MCF 10A (cell line): Measurements from ENCODE around the gene KRT40. TPM values are rescaled to one million over a fixed set of nuclear protein-coding genes. Genes with fewer than 3 reads are reported as not detected.
A peak's percentile ranks its signal among the peaks of the same experiment; 100 is the strongest.

Experiments
- BruUV-seq: library from RNA; stranded (reverse); fragments of 400-500 nt; replicated peaks from 2 replicates; lab custom pipeline; 2021; lab: Mats Ljungman, UMichigan
- CTCF ChIA-PET: fragments of 300-600 bp; sonication (Branson Sonifier 250); formaldehyde crosslinking; extraction: SDS; loops from one replicate; lab custom pipeline; 2021; ENCODE audit warnings: antibody characterized with exemption, inconsistent platforms; lab: Yijun Ruan, JAX
- POLR2A ChIA-PET: fragments of 300-600, 350-650 bp; sonication (Branson Sonifier 250); formaldehyde crosslinking; extraction: SDS; loops from one replicate; lab custom pipeline; 2020; ENCODE audit warnings: antibody characterized with exemption, inconsistent platforms; lab: Yijun Ruan, JAX
- DNase-seq: peaks from one replicate; pipeline ENCODE4 v3.0.0-alpha.2; 2018; ENCODE audit not compliant: unreplicated experiment
- H3K27ac Mint-ChIP-seq: one replicate; pipeline ENCODE4 v1.8.0; 2022; ENCODE audit warnings: mild to moderate bottlenecking, low read depth, mixed read lengths; ENCODE audit not compliant: unreplicated experiment
- H3K27me3 Mint-ChIP-seq: one replicate; pipeline ENCODE4 v1.8.0; 2022; ENCODE audit warnings: mixed read lengths; ENCODE audit not compliant: insufficient read depth, unreplicated experiment
- H3K36me3 Mint-ChIP-seq: one replicate; pipeline ENCODE4 v1.8.0; 2022; ENCODE audit warnings: mild to moderate bottlenecking, moderate library complexity, mixed read lengths; ENCODE audit not compliant: insufficient read depth, unreplicated experiment
- H3K4me1 Mint-ChIP-seq: one replicate; pipeline ENCODE4 v1.8.0; 2022; ENCODE audit warnings: mixed read lengths; ENCODE audit not compliant: insufficient read depth, unreplicated experiment
- H3K4me3 Mint-ChIP-seq: one replicate; pipeline ENCODE4 v1.8.0; 2022; ENCODE audit warnings: mild to moderate bottlenecking, moderate library complexity, mixed read lengths; ENCODE audit not compliant: unreplicated experiment
- H3K9me3 Mint-ChIP-seq: one replicate; pipeline ENCODE4 v1.8.0; 2022; ENCODE audit warnings: mixed read lengths; ENCODE audit not compliant: unreplicated experiment
- intact Hi-C: fragments of 100-400 bp; cut with micrococcal nuclease; formaldehyde crosslinking; loops from 2 replicates; pipeline ENCODE4 v1.14.1; 2022
- total RNA-seq: library from RNA; stranded (reverse); gene quantifications from 2 replicates; pipeline ENCODE4 v1.2.3, GENCODE V29; 2022
- TF ChIP-seq, protein P1 (sequence below): fragments of 200-600 bp; IDR thresholded peaks from one replicate; pipeline ENCODE4 v1.8.0; 2022; ENCODE audit warnings: antibody characterized with exemption, mild to moderate bottlenecking; ENCODE audit not compliant: unreplicated experiment

KRT40 gene
- total RNA-seq, 1 experiment from 2014 or later = not detected

DNA sequence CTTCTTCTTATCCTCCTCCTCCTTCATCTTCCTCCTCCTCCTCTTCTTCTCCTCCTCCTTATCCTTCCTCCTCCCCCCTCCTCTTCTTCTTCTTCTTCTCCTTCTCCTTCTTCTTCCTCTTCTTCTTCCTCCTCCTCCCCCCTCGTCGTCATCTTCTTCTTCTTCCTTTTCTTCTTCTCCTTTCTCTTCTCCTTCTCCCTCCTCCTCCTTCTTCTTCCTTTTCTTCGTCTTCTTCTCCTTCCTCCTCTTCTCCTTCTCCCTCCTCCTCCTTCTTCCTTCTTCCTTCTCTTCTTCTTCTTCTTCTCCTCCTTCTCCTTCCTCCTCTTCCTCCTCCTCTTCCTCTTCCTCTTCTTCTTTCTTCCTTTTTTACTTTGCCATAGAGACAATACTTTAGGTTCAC lies 41.6 kb downstream of the KRT40 start:
- BruUV-seq = no TSS peak
- ChIA-PET POLR2A (no interaction called here), CTCF (interaction anchor here (1.4 kb wide), 1 partner anchor 10 kb away, joined by 5 read pairs; no protein-coding TSS in a partner anchor)
- no peak overlapping the region for H3K4me3 Mint-ChIP-seq
- H3K36me3 Mint-ChIP-seq = no peaks in the 10 kb centered on the region
- TF ChIP-seq, protein P1, sequence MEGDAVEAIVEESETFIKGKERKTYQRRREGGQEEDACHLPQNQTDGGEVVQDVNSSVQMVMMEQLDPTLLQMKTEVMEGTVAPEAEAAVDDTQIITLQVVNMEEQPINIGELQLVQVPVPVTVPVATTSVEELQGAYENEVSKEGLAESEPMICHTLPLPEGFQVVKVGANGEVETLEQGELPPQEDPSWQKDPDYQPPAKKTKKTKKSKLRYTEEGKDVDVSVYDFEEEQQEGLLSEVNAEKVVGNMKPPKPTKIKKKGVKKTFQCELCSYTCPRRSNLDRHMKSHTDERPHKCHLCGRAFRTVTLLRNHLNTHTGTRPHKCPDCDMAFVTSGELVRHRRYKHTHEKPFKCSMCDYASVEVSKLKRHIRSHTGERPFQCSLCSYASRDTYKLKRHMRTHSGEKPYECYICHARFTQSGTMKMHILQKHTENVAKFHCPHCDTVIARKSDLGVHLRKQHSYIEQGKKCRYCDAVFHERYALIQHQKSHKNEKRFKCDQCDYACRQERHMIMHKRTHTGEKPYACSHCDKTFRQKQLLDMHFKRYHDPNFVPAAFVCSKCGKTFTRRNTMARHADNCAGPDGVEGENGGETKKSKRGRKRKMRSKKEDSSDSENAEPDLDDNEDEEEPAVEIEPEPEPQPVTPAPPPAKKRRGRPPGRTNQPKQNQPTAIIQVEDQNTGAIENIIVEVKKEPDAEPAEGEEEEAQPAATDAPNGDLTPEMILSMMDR = no peak
- peaks cover 4% of the 10 kb centered on the region for H3K4me1 Mint-ChIP-seq
- intact Hi-C loops = no loop called here
- H3K27ac Mint-ChIP-seq = no peak overlapping the region
- H3K27me3 Mint-ChIP-seq = peaks cover 13% of the 10 kb centered on the region
- no peaks in the 10 kb centered on the region for H3K9me3 Mint-ChIP-seq
- DNase-seq = no peak

DNA sequence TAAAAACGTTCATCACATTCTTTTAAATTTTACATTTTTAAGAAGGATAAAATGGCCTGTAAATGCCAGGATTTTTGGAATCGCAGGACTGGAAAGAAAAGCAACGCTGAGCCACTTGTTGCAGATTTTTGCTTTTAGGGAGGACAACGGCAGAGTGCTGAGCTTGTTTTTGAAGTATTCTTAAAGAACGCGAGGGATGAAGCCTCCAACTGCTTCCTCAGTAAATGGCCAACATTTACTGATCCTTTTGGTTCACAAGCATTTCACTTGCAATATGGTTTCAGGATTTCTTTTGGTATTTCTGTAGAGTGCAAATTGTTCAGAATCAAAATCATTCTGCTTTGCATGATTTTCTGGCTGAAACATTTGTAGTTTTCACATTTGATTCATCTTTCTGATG lies 43.9 kb downstream of the KRT40 start:
- no TSS peak for BruUV-seq
- ChIA-PET POLR2A (no interaction called here), CTCF (no interaction called here)
- Mint-ChIP-seq H3K27me3 (peaks cover 13% of the 10 kb centered on the region), H3K4me1 (peaks cover 14% of the 10 kb centered on the region), H3K27ac (no peak overlapping the region), H3K36me3 (no peaks in the 10 kb centered on the region), H3K9me3 (no peaks in the 10 kb centered on the region), H3K4me3 (no peak overlapping the region)
- TF ChIP-seq, protein P1 = no peak
- intact Hi-C loops = no loop called here
- no peak for DNase-seq

DNA sequence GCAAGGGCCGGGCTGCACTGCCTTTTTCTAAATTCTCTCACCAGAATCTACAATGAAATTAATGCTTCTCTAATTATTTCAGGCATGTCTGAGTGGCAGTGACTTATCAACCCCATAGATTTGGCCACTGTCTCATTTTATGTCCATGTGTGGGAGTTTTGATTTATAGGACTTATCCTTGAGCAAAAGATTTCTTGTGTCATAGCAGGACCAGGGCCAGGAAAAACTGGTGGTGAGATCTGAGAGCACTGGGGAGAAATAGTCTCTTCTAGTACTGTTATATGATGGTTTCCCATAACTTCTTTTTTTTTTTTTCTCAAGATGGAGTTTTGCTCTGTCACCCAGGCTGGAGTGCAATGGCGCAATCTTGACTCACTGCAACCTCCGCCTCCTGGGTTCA lies 45.1 kb downstream of the KRT40 start:
- Mint-ChIP-seq H3K4me3 (no peak overlapping the region), H3K27ac (no peak overlapping the region), H3K9me3 (no peaks in the 10 kb centered on the region), H3K36me3 (no peaks in the 10 kb centered on the region), H3K4me1 (peaks cover 14% of the 10 kb centered on the region), H3K27me3 (peaks cover 13% of the 10 kb centered on the region)
- POLR2A ChIA-PET = no interaction called here
- intact Hi-C loops = no loop called here
- DNase-seq = no peak
- TF ChIP-seq, protein P1 = no peak
- CTCF ChIA-PET = no interaction called here
- BruUV-seq = no TSS peak

DNA sequence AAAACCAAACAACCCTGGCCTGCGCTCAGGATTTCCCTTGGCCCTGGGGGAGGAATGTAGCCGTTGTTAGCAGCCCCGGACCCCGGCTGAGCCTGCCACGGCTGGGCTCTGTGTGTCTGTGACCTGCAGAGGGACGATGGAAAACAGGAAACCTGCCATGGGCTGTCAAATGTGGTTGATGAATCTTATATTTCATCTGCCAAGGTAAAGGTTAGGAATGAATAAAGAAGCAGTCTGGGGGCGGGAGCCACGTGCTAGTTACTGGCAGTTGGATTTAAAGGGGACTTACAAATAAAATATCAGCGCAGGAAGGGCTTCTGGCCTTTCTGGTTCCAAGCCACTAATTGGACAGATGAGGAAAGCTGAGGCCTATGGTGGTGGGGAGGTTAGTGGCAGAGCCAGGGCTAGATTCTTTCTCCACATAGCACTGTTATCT lies 46.7 kb downstream of the KRT40 start, which contains the start of gene KRT23:
Gene KRT23, minus strand, starts transcription at position 263 of the 436 bp plus-strand sequence. CDS start 1,043 bp downstream, outside the sequence.
- TF ChIP-seq, protein P1 = no peak
- Mint-ChIP-seq H3K9me3 (no peaks in the 10 kb centered on the region), H3K27ac (no peak within 1 kb of the TSS), H3K4me1 (peaks cover 14% of the 10 kb centered on the region), H3K36me3 (no peaks in the 10 kb centered on the region), H3K4me3 (no peak within 1 kb of the TSS), H3K27me3 (peaks cover 4% of the 10 kb centered on the region)
- BruUV-seq = no TSS peak
- ChIA-PET POLR2A (interaction anchor here (1.0 to 1.7 kb wide), 2 partner anchors 10 to 22 kb away, joined by 3 read pairs; no protein-coding TSS in a partner anchor), CTCF (interaction anchor here (0.6 kb wide), 1 partner anchor 29 kb away, joined by 3 read pairs; no protein-coding TSS in a partner anchor)
- DNase-seq = peak; percentile 36
- intact Hi-C loops = no loop called here
